ENCODE data around the gene PTPRS. TPM values are rescaled to one million over a fixed set of nuclear protein-coding genes. Genes with fewer than 3 reads are reported as not detected.
"Not testable (repeated sequence)": the region's sequence is repeated elsewhere in the genome, so short reads cannot be mapped to it uniquely, and the experiment has no call there.

PTPRS gene
- total and polyA plus RNA-seq, 2 of the 8 experiments (the other 6 are each of a cell fraction or from before 2014, with no cell fraction given): 96.8 to 223 TPM

DNA sequence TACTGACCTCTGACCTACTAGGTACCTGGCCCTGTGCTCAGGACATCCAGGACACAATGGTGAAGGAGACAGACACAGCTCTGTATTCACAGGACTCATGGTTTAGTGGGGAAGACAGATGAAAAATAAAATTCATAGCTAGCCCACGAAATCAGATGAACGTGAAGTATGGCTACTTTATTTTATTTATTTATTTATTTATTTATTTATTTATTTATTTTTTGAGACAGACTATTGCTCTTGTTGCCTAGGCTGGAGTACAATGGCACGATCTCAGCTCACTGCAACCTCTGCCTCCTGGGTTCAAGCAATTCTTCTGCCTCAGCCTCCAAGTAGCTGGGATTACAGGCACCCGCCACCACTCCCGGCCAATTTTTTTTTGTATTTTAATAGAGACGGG is 40.6 kb upstream of the PTPRS start:
- not testable (repeated sequence) for H3K36me3 ChIP-seq (ENCODE audit: control insufficient read depth in 2 of 4, insufficient read depth in 4 of 4, low read length in 3 of 4); H3K79me1 ChIP-seq (ENCODE audit: low read depth, low read length); DNase-seq (ENCODE audit: low read depth in 1 of 2, low spot score in 2 of 2); H4K8ac ChIP-seq (ENCODE audit: extremely low read depth, insufficient read depth, low read length); H4K20me1 ChIP-seq (replicated peaks in 1 of 2; ENCODE audit: control insufficient read depth in 1 of 2, insufficient read depth in 2 of 2, low read length in 2 of 2); H3K27me3 ChIP-seq (replicated peaks in 1 of 4; ENCODE audit: control insufficient read depth in 3 of 4, extremely low read depth in 1 of 4, insufficient read depth in 3 of 4, low read length in 3 of 4); H3K23ac ChIP-seq (ENCODE audit: insufficient read length); H4K5ac ChIP-seq (ENCODE audit: insufficient read length, low read depth, low read length); H3K4me1 ChIP-seq (replicated peaks in 1 of 4; ENCODE audit: control insufficient read depth in 3 of 4, insufficient read depth in 4 of 4, low read length in 3 of 4); FAIRE-seq; H2AK5ac ChIP-seq (ENCODE audit: low read depth, low read length); H2AFZ ChIP-seq (ENCODE audit: low read length); H3K14ac ChIP-seq (ENCODE audit: insufficient read length); H3K27ac ChIP-seq (ENCODE audit: low read depth, low read length); H2BK12ac ChIP-seq (ENCODE audit: low read depth, low read length); H3K56ac ChIP-seq (replicated peaks; ENCODE audit: insufficient read length, low read depth, low read length); H2BK5ac ChIP-seq (ENCODE audit: low read depth, low read length); H3K4me3 ChIP-seq (ENCODE audit: extremely low read depth in 1 of 4, insufficient read depth in 2 of 4, low read depth in 3 of 4, low read length in 4 of 4); H2BK120ac ChIP-seq (replicated peaks; ENCODE audit: low read depth, low read length); H2BK15ac ChIP-seq (ENCODE audit: low read length); H3K23me2 ChIP-seq (ENCODE audit: low read depth, low read length); H3K9ac ChIP-seq (replicated peaks in 1 of 4; ENCODE audit: extremely low read depth in 1 of 4, low read depth in 3 of 4, low read length in 3 of 4); H2BK20ac ChIP-seq (ENCODE audit: low read length); H3K4me2 ChIP-seq (ENCODE audit: insufficient read depth in 1 of 2, low read depth in 2 of 2, low read length in 2 of 2); H3K79me2 ChIP-seq (ENCODE audit: control insufficient read depth in 1 of 2, insufficient read depth in 2 of 2, low read length in 2 of 2); H3K18ac ChIP-seq (ENCODE audit: extremely low read depth, low read length); H4K91ac ChIP-seq (replicated peaks; ENCODE audit: insufficient read length, low read length); H3K4ac ChIP-seq (replicated peaks; ENCODE audit: insufficient read length, low read depth, low read length)
- POLR2A ChIA-PET (ENCODE audit: partially characterized antibody): interaction anchor here (0.7 kb wide), 1 partner anchor 43 kb away, joined by 3 read pairs; no protein-coding TSS in a partner anchor
- CTCF ChIA-PET (ENCODE audit: partially characterized antibody): interaction anchor here (0.7 to 1.5 kb wide), 4 partner anchors 8 to 182 kb away, joined by 3 to 5 read pairs (median 3); partner anchors contain the start of gene PTPRS
- WGBS, 2 experiments (ENCODE audit: extremely low coverage in 1 of 2, insufficient coverage in 1 of 2, insufficient read length in 1 of 2, insufficient replicate concordance in 2 of 2, low coverage in 1 of 2, low lambda C conversion rate in 2 of 2, missing lambda C conversion rate in 1 of 2): 93% methylated on average over 6 of the region's 6 CpGs; no CpG with 5 or more reads in 1 of the 2 experiments
- peaks cover 8 to 10% of the 10 kb centered on the region in 2 experiments; a peak in 3 of 4 replicates for H3K9me3 ChIP-seq (ENCODE audit: insufficient read depth in 2 of 2, low read depth in 1 of 2, low read length in 1 of 2)

All from H1 (cell line).